ENCODE results near the gene UBE2H.

The UBE2H gene

GRCh38 chr7:129948338-129948737, 4.4 kb downstream of the UBE2H start:
- no peaks in the 10 kb centered on the region; the same call in 1 of the 2 replicates for H3F3A ChIP-seq (ENCODE audit: low read depth)
- H3K4me1 ChIP-seq (ENCODE audit: insufficient read depth, low read length, poor library complexity, severe bottlenecking) = peaks cover 47% of the 10 kb centered on the region
- no peaks in the 10 kb centered on the region for H3K27me3 ChIP-seq (ENCODE audit: insufficient read depth, low read length, poor library complexity, severe bottlenecking)
- no peaks in the 10 kb centered on the region for H3K9me3 ChIP-seq (ENCODE audit: insufficient read depth, low read depth, low read length)
- H3K4me3 ChIP-seq (ENCODE audit: low read length, poor library complexity, severe bottlenecking) = peak overlapping the region; percentile 94
- H3K4me2 ChIP-seq (ENCODE audit: low read depth, low read length, poor library complexity, severe bottlenecking) = peak overlapping the region; percentile 96
- peaks cover 21% of the 10 kb centered on the region for H4K20me1 ChIP-seq (ENCODE audit: insufficient read depth, low read length, poor library complexity, severe bottlenecking)
- peaks cover 78% of the 10 kb centered on the region for H3K79me2 ChIP-seq (ENCODE audit: insufficient read depth, low read length)
- no peaks in the 10 kb centered on the region for H3K36me3 ChIP-seq (ENCODE audit: insufficient read depth, low read length)
- no peak overlapping the region for H2AFZ ChIP-seq (ENCODE audit: low read length)
- TF ChIP-seq CTCF (conservative IDR thresholded peaks at IDR 0.05; ENCODE audit: low read length) (no peak), EZH2phosphoT487 (IDR thresholded peaks at IDR 0.05; ENCODE audit: borderline replicate concordance) (no peak)
- H3K9me2 ChIP-seq (replicated peaks; ENCODE audit: low read depth, low read length) = no peaks in the 10 kb centered on the region
- H3K9ac ChIP-seq (ENCODE audit: low read depth, low read length, poor library complexity, severe bottlenecking) = no peak overlapping the region

DNA sequence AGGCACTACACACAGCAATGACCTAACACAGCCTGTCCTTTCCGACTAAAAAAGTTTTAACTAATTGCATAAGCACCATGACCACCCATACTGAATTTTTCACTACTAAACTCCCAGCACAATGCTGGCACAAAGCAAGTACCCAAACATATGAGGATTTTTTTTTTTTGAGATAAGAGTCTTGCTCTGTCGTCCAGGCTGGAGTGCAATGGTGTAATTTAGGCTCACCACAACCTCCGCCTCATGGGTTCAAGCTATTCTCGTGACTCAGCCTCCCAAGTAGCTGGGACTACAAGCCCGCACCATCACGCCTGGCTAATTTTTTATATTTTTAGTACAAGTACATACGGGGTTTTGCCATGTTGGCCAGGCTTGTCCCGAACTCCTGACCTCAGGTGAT, 5.1 kb downstream of the UBE2H start:
- Histone ChIP-seq H3K9me3 (ENCODE audit: insufficient read depth, low read depth, low read length) (no peaks in the 10 kb centered on the region), H2AFZ (ENCODE audit: low read length) (no peak overlapping the region), H3K36me3 (ENCODE audit: insufficient read depth, low read length) (no peaks in the 10 kb centered on the region), H3K9me2 (replicated peaks; ENCODE audit: low read depth, low read length) (no peaks in the 10 kb centered on the region), H3K9ac (ENCODE audit: low read depth, low read length, poor library complexity, severe bottlenecking) (no peak overlapping the region), H3K4me1 (ENCODE audit: insufficient read depth, low read length, poor library complexity, severe bottlenecking) (peaks cover 43% of the 10 kb centered on the region), H3K27me3 (ENCODE audit: insufficient read depth, low read length, poor library complexity, severe bottlenecking) (no peaks in the 10 kb centered on the region), H3K4me3 (ENCODE audit: low read length, poor library complexity, severe bottlenecking) (no peak overlapping the region), H4K20me1 (ENCODE audit: insufficient read depth, low read length, poor library complexity, severe bottlenecking) (peaks cover 21% of the 10 kb centered on the region), H3K4me2 (ENCODE audit: low read depth, low read length, poor library complexity, severe bottlenecking) (peak overlapping the region; percentile 96), H3K79me2 (ENCODE audit: insufficient read depth, low read length) (peaks cover 78% of the 10 kb centered on the region), H3F3A (ENCODE audit: low read depth) (no peaks in the 10 kb centered on the region; the same call in 1 of the 2 replicates)
- TF ChIP-seq CTCF (conservative IDR thresholded peaks at IDR 0.05; ENCODE audit: low read length) = no peak

DNA sequence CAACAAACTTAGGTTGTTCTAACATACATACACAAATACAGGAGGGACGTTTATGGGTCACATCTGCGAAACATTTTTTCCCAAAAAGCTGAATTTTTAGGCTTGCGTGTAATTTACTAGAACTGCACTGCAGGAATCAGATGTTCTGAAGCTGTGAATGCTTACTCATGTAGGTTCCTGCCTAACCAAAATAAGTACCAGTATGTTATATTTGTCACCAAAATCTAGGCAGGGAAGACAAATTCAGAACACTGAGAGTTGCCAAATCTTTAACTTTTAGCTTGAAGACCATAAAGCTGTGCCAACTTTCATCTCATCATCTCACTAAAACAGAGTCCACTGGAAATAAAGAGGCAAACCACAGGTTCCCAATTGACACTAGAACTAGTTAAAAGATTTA, 5.7 kb downstream of the UBE2H start:
- no peaks in the 10 kb centered on the region for H3K36me3 ChIP-seq (ENCODE audit: insufficient read depth, low read length)
- no peaks in the 10 kb centered on the region; the same call in 1 of the 2 replicates for H3F3A ChIP-seq (ENCODE audit: low read depth)
- H3K4me2 ChIP-seq (ENCODE audit: low read depth, low read length, poor library complexity, severe bottlenecking) = peak overlapping the region; percentile 96
- no peaks in the 10 kb centered on the region for H3K9me3 ChIP-seq (ENCODE audit: insufficient read depth, low read depth, low read length)
- peaks cover 71% of the 10 kb centered on the region for H3K79me2 ChIP-seq (ENCODE audit: insufficient read depth, low read length)
- H4K20me1 ChIP-seq (ENCODE audit: insufficient read depth, low read length, poor library complexity, severe bottlenecking) = peaks cover 21% of the 10 kb centered on the region
- no peak overlapping the region for H3K9ac ChIP-seq (ENCODE audit: low read depth, low read length, poor library complexity, severe bottlenecking)
- no peak overlapping the region for H3K4me3 ChIP-seq (ENCODE audit: low read length, poor library complexity, severe bottlenecking)
- peaks cover 43% of the 10 kb centered on the region for H3K4me1 ChIP-seq (ENCODE audit: insufficient read depth, low read length, poor library complexity, severe bottlenecking)
- no peaks in the 10 kb centered on the region for H3K9me2 ChIP-seq (replicated peaks; ENCODE audit: low read depth, low read length)
- TF ChIP-seq EZH2phosphoT487 (IDR thresholded peaks at IDR 0.05; ENCODE audit: borderline replicate concordance) = no peak
- no peak for TF ChIP-seq CTCF (conservative IDR thresholded peaks at IDR 0.05; ENCODE audit: low read length)
- no peaks in the 10 kb centered on the region for H3K27me3 ChIP-seq (ENCODE audit: insufficient read depth, low read length, poor library complexity, severe bottlenecking)
- H2AFZ ChIP-seq (ENCODE audit: low read length) = no peak overlapping the region

Measured in Loucy (cell line).